OCI-LY3 (cell line): ENCODE measurements around the gene GNAI3.
A peak's percentile ranks its signal among the peaks of the same experiment; 100 is the strongest.

Source experiments
- H2AFZ ChIP-seq: fragments of 200-600, 300-600 bp; shearing (Covaris generic); 2 replicates; pipeline ENCODE4 v1.6.0; 2014; ENCODE audit warnings: antibody characterized with exemption, low read depth, low read length
- H3K27ac ChIP-seq: fragments of 200-600, 300-600 bp; sonication (generic); 2 replicates; pipeline ENCODE4 v1.5.1; 2014; ENCODE audit warnings: mild to moderate bottlenecking, low read length, moderate library complexity, mixed read lengths
- H3K27me3 ChIP-seq: fragments of 200-600, 300-600 bp; sonication (generic); 2 replicates; pipeline ENCODE4 v1.6.1; 2014; ENCODE audit warnings: low read depth, low read length, mixed read lengths
- H3K36me3 ChIP-seq: fragments of 200-600, 300-600 bp; sonication (generic); replicated peaks from 2 replicates; pipeline ENCODE3; 2014; ENCODE audit warnings: low read depth, low read length, mixed read lengths
- H3K4me1 ChIP-seq: fragments of 300-600, 200-600 bp; sonication (generic); 2 replicates; pipeline ENCODE4 v1.6.1; 2014; ENCODE audit warnings: low read length, mixed read lengths
- H3K4me2 ChIP-seq: fragments of 200-600, 300-600 bp; sonication (generic); 2 replicates; pipeline ENCODE4 v1.6.1; 2014; ENCODE audit warnings: low read length, mixed read lengths
- H3K4me3 ChIP-seq: fragments of 300-600, 200-600 bp; sonication (generic); 2 replicates; pipeline ENCODE4 v1.5.1; 2014; ENCODE audit warnings: antibody characterized with exemption, mild to moderate bottlenecking, low read length, moderate library complexity
- H3K79me2 ChIP-seq: fragments of 300-600, 200-600 bp; shearing (Covaris generic); 2 replicates; pipeline ENCODE4 v1.6.1; 2014; ENCODE audit warnings: mild to moderate bottlenecking, low read length, mixed read lengths
- H3K9ac ChIP-seq: fragments of 300-600, 200-600 bp; shearing (Covaris generic); 2 replicates; pipeline ENCODE4 v1.6.0; 2014; ENCODE audit warnings: mild to moderate bottlenecking, low read length, moderate library complexity
- H3K9me3 ChIP-seq: fragments of 200-600, 300-600 bp; shearing (Covaris generic); 2 replicates; pipeline ENCODE4 v1.6.1; 2014; ENCODE audit warnings: low read length, mixed read lengths; ENCODE audit not compliant: insufficient read depth
- H4K20me1 ChIP-seq: fragments of 200-600, 300-600 bp; sonication (generic); 2 replicates; pipeline ENCODE4 v1.6.1; 2016; ENCODE audit warnings: low read length, mixed read lengths; ENCODE audit not compliant: insufficient read depth
- CTCF ChIP-seq: fragments of 200-600, 300-600 bp; sonication (generic); IDR thresholded peaks from 2 replicates; pipeline ENCODE4 v1.5.1; 2014; ENCODE audit warnings: antibody characterized with exemption, low read length, low read depth
- EZH2phosphoT487 ChIP-seq: fragments of 200-600 bp; shearing (Covaris generic); IDR thresholded peaks from 2 replicates; pipeline ENCODE4 v1.6.1; 2018; ENCODE audit warnings: antibody characterized with exemption, mixed run types, low read depth

The GNAI3 gene

GRCh38 chr1:109528712-109529111 lies 19.7 kb upstream of the GNAI3 start:
- H4K20me1 ChIP-seq = no peaks in the 10 kb centered on the region
- no peak for TF ChIP-seq EZH2phosphoT487
- TF ChIP-seq CTCF = no peak
- H3K27me3 ChIP-seq = no peaks in the 10 kb centered on the region
- no peaks in the 10 kb centered on the region for H3K79me2 ChIP-seq
- no peaks in the 10 kb centered on the region for H3K9me3 ChIP-seq
- no peaks in the 10 kb centered on the region for H3K36me3 ChIP-seq
- H2AFZ ChIP-seq = no peak overlapping the region
- H3K4me3 ChIP-seq = no peak overlapping the region
- no peak overlapping the region for H3K4me2 ChIP-seq
- peaks cover 62% of the 10 kb centered on the region for H3K4me1 ChIP-seq
- H3K9ac ChIP-seq = no peak overlapping the region
- no peak overlapping the region for H3K27ac ChIP-seq

- H3K4me2 ChIP-seq = no peak overlapping the region
- H3K27me3 ChIP-seq = no peaks in the 10 kb centered on the region
- H3K9me3 ChIP-seq = no peaks in the 10 kb centered on the region
- H3K79me2 ChIP-seq = no peaks in the 10 kb centered on the region
- peak overlapping the region; percentile 54; the same call in 1 of the 2 replicates for H2AFZ ChIP-seq
- H3K9ac ChIP-seq = no peak overlapping the region
- no peak overlapping the region for H3K27ac ChIP-seq
- no peak overlapping the region for H3K4me3 ChIP-seq
- no peaks in the 10 kb centered on the region for H3K36me3 ChIP-seq
- TF ChIP-seq CTCF (no peak), EZH2phosphoT487 (no peak)
- no peaks in the 10 kb centered on the region for H4K20me1 ChIP-seq
- H3K4me1 ChIP-seq = peaks cover 62% of the 10 kb centered on the region
Observed at GRCh38 chr1:109529881-109530456, 18.4 kb upstream of the GNAI3 start.

- H3K9me3 ChIP-seq = no peaks in the 10 kb centered on the region
- no peak overlapping the region for H3K27ac ChIP-seq
- H4K20me1 ChIP-seq = no peaks in the 10 kb centered on the region
- TF ChIP-seq EZH2phosphoT487 (no peak), CTCF (no peak)
- no peak overlapping the region for H3K4me2 ChIP-seq
- H3K4me1 ChIP-seq = peaks cover 59% of the 10 kb centered on the region
- no peak overlapping the region for H2AFZ ChIP-seq
- no peak overlapping the region for H3K9ac ChIP-seq
- H3K27me3 ChIP-seq = no peaks in the 10 kb centered on the region
- H3K79me2 ChIP-seq = no peaks in the 10 kb centered on the region
- no peak overlapping the region for H3K4me3 ChIP-seq
- H3K36me3 ChIP-seq = no peaks in the 10 kb centered on the region
Observed at GRCh38 chr1:109530457-109531087, 17.8 kb upstream of the GNAI3 start.

- Histone ChIP-seq H3K36me3 (no peaks in the 10 kb centered on the region), H3K4me1 (peaks cover 51% of the 10 kb centered on the region), H3K79me2 (no peaks in the 10 kb centered on the region), H3K9ac (peak overlapping the region; percentile 48; the same call in 1 of the 2 replicates), H3K9me3 (no peaks in the 10 kb centered on the region), H2AFZ (no peak overlapping the region), H4K20me1 (no peaks in the 10 kb centered on the region), H3K4me3 (no peak overlapping the region), H3K27ac (no peak overlapping the region), H3K27me3 (no peaks in the 10 kb centered on the region), H3K4me2 (peak overlapping the region; percentile 90; the same call in 1 of the 2 replicates)
- no peak for TF ChIP-seq CTCF
- no peak for TF ChIP-seq EZH2phosphoT487
Observed at GRCh38 chr1:109531380-109531779, 17.0 kb upstream of the GNAI3 start.
